H1 (cell line): ENCODE results near the gene VDR. TPM values are rescaled to one million over a fixed set of nuclear protein-coding genes. Genes with fewer than 3 reads are reported as not detected.

ENCODE experiments used
- CTCF ChIA-PET: fragments of 300-600 bp; sonication (Branson Sonifier 250); formaldehyde crosslinking; loops from one replicate; lab custom pipeline; 2021; ENCODE audit not compliant: partially characterized antibody; lab: Charles Lee
- POLR2A ChIA-PET: fragments of 300-600 bp; sonication (Branson Sonifier 250); formaldehyde crosslinking; loops from one replicate; lab custom pipeline; 2021; ENCODE audit warnings: inconsistent platforms; ENCODE audit not compliant: partially characterized antibody; lab: Charles Lee
- DNase-seq, 2 experiments: peaks; one replicate each; pipeline versions ENCODE4 v3.0.0 to v3.0.0-alpha.2; 2010 to 2022; ENCODE audit warnings: low spot score in 2 of 2, low read depth in 1 of 2, mixed read lengths in 1 of 2
- FAIRE-seq: peaks from 2 replicates; lab custom pipeline; 2011; peaks lifted over from hg19 to GRCh38; lab: Jason Lieb, UNC
- H2AFZ ChIP-seq: 2 replicates; pipeline ENCODE4 v1.8.1; 2012; ENCODE audit warnings: low read length, inconsistent platforms
- H2AK5ac ChIP-seq: 2 replicates; pipeline ENCODE4 v1.6.1; 2013; ENCODE audit warnings: low read depth, low read length
- H2BK120ac ChIP-seq: replicated peaks from 2 replicates; pipeline ENCODE3; 2013; ENCODE audit warnings: low read depth, low read length, inconsistent platforms
- H2BK12ac ChIP-seq: 2 replicates; pipeline ENCODE4 v1.6.1; 2013; ENCODE audit warnings: low read depth, low read length
- H2BK15ac ChIP-seq: 2 replicates; pipeline ENCODE4 v1.6.1; 2013; ENCODE audit warnings: low read length
- H2BK20ac ChIP-seq: 2 replicates; pipeline ENCODE4 v1.6.1; 2013; ENCODE audit warnings: low read length
- H2BK5ac ChIP-seq: 2 replicates; pipeline ENCODE4 v1.6.1; 2013; ENCODE audit warnings: low read depth, low read length
- H3K14ac ChIP-seq: 2 replicates; pipeline ENCODE4 v1.6.1; 2013; ENCODE audit warnings: inconsistent platforms; ENCODE audit not compliant: insufficient read length
- H3K18ac ChIP-seq: 2 replicates; pipeline ENCODE4 v1.6.1; 2013; ENCODE audit warnings: low read length; ENCODE audit errors: extremely low read depth
- H3K23ac ChIP-seq: 2 replicates; pipeline ENCODE4 v1.6.1; 2013; ENCODE audit warnings: inconsistent platforms; ENCODE audit not compliant: insufficient read length
- H3K23me2 ChIP-seq: 2 replicates; pipeline ENCODE4 v1.6.1; 2013; ENCODE audit warnings: low read depth, low read length
- H3K27ac ChIP-seq: 2 replicates; pipeline ENCODE4 v1.6.1; 2011; ENCODE audit warnings: low read depth, low read length, inconsistent platforms
- H3K27me3 ChIP-seq, 4 experiments: replicated peaks in 1 of 4; 1 replicate in 1 of 4; 2 replicates in 3 of 4; pipeline versions ENCODE4 v1.6.1 to v1.8.1; 2011 to 2013; ENCODE audit warnings: low read length in 3 of 4, mild to moderate bottlenecking in 3 of 4, inconsistent platforms in 2 of 4, mixed read lengths in 2 of 4, moderate library complexity in 1 of 4; ENCODE audit not compliant: control insufficient read depth in 3 of 4, insufficient read depth in 3 of 4; ENCODE audit errors: extremely low read depth in 1 of 4
- H3K36me3 ChIP-seq, 4 experiments: 2 replicates each; pipeline versions ENCODE4 v1.6.1 to v1.8.1; 2011 to 2013; ENCODE audit warnings: mild to moderate bottlenecking in 4 of 4, low read length in 3 of 4, moderate library complexity in 2 of 4, control low read depth in 1 of 4, inconsistent platforms in 1 of 4; ENCODE audit not compliant: insufficient read depth in 4 of 4, control insufficient read depth in 2 of 4
- H3K4ac ChIP-seq: replicated peaks from 2 replicates; pipeline ENCODE3; 2013; ENCODE audit warnings: low read length, low read depth, mixed read lengths, inconsistent platforms; ENCODE audit not compliant: insufficient read length
- H3K4me1 ChIP-seq, 4 experiments: replicated peaks in 1 of 4; 1 replicate in 1 of 4; 2 replicates in 3 of 4; pipeline versions ENCODE4 v1.6.1 to v1.8.1; 2011 to 2013; ENCODE audit warnings: low read length in 3 of 4, inconsistent platforms in 2 of 4, mixed read lengths in 1 of 4; ENCODE audit not compliant: insufficient read depth in 4 of 4, control insufficient read depth in 3 of 4
- H3K4me2 ChIP-seq, 2 experiments: 2 replicates each; pipeline versions ENCODE4 v1.6.1 to v1.8.1; 2011 to 2013; ENCODE audit warnings: low read depth in 2 of 2, low read length in 2 of 2, control low read depth in 1 of 2, inconsistent platforms in 1 of 2, mild to moderate bottlenecking in 1 of 2; ENCODE audit not compliant: insufficient read depth in 1 of 2
- H3K4me3 ChIP-seq, 4 experiments: fragments of 200-600, 300-600 bp in 1 of 4; sonication (generic), shearing (Covaris generic), sonication (Bioruptor Twin) in 1 of 4; 2 replicates each; pipeline versions ENCODE4 v1.5.1 to v1.8.1; 2011 to 2016; ENCODE audit warnings: low read length in 4 of 4, low read depth in 3 of 4, control low read depth in 2 of 4, inconsistent platforms in 2 of 4, mild to moderate bottlenecking in 2 of 4, mixed read lengths in 1 of 4, moderate library complexity in 1 of 4; ENCODE audit not compliant: insufficient read depth in 2 of 4; ENCODE audit errors: extremely low read depth in 1 of 4
- H3K56ac ChIP-seq: replicated peaks from 2 replicates; pipeline ENCODE3; 2013; ENCODE audit warnings: low read depth, mild to moderate bottlenecking, mixed read lengths, low read length, inconsistent platforms; ENCODE audit not compliant: insufficient read length
- H3K79me1 ChIP-seq: 2 replicates; pipeline ENCODE4 v1.6.1; 2013; ENCODE audit warnings: low read depth, low read length, control low read depth
- H3K79me2 ChIP-seq, 2 experiments: 2 replicates each; pipeline versions ENCODE4 v1.6.1 to v1.8.1; 2012 to 2013; ENCODE audit warnings: low read length in 2 of 2, mild to moderate bottlenecking in 2 of 2, inconsistent platforms in 1 of 2; ENCODE audit not compliant: insufficient read depth in 2 of 2, control insufficient read depth in 1 of 2
- H3K9ac ChIP-seq, 4 experiments: replicated peaks in 1 of 4; 1 replicate in 1 of 4; 2 replicates in 3 of 4; pipeline versions ENCODE4 v1.6.1 to v1.8.1; 2011 to 2013; ENCODE audit warnings: low read depth in 3 of 4, low read length in 3 of 4, control low read depth in 2 of 4, mild to moderate bottlenecking in 2 of 4, moderate library complexity in 2 of 4, inconsistent platforms in 1 of 4; ENCODE audit errors: extremely low read depth in 1 of 4
- H3K9me3 ChIP-seq, 2 experiments: 2 replicates each; pipeline versions ENCODE4 v1.6.1 to v1.8.1; 2012 to 2013; ENCODE audit warnings: mild to moderate bottlenecking in 2 of 2, moderate library complexity in 2 of 2, control low read depth in 1 of 2, inconsistent platforms in 1 of 2, low read depth in 1 of 2, low read length in 1 of 2, mixed read lengths in 1 of 2; ENCODE audit not compliant: insufficient read depth in 2 of 2
- H4K20me1 ChIP-seq, 2 experiments: replicated peaks in 1 of 2; 2 replicates each; pipeline versions ENCODE3 to v1.8.1; 2011 to 2013; ENCODE audit warnings: inconsistent platforms in 2 of 2, low read length in 2 of 2, mild to moderate bottlenecking in 1 of 2; ENCODE audit not compliant: insufficient read depth in 2 of 2, control insufficient read depth in 1 of 2
- H4K5ac ChIP-seq: 2 replicates; pipeline ENCODE4 v1.6.1; 2013; ENCODE audit warnings: low read length, low read depth, mixed read lengths, inconsistent platforms; ENCODE audit not compliant: insufficient read length
- H4K8ac ChIP-seq: 2 replicates; pipeline ENCODE4 v1.8.0; 2013; ENCODE audit warnings: mild to moderate bottlenecking, moderate library complexity, low read length, inconsistent platforms; ENCODE audit not compliant: insufficient read depth; ENCODE audit errors: extremely low read depth
- H4K91ac ChIP-seq: replicated peaks from 2 replicates; pipeline ENCODE3; 2013; ENCODE audit warnings: low read length, mixed read lengths, inconsistent platforms; ENCODE audit not compliant: insufficient read length
- CEBPB ChIP-seq: IDR thresholded peaks from 2 replicates; pipeline ENCODE4 v1.6.1; 2012; ENCODE audit warnings: low read depth, low read length
- CTBP2 ChIP-seq: IDR thresholded peaks from 2 replicates; pipeline ENCODE4 v1.7.0; 2011; ENCODE audit warnings: borderline replicate concordance, mild to moderate bottlenecking, moderate library complexity, mixed read lengths, low read length; ENCODE audit not compliant: insufficient read depth, insufficient read length
- EGR1 ChIP-seq: IDR thresholded peaks from 2 replicates; pipeline ENCODE4 v1.6.1; 2011; ENCODE audit warnings: low read depth, low read length, borderline replicate concordance
- PHF8 ChIP-seq: fragments of 200-600 bp; sonication (generic); conservative IDR thresholded peaks from 2 replicates; pipeline ENCODE4 v1.7.1; 2012; ENCODE audit warnings: low read depth, mild to moderate bottlenecking, inconsistent platforms, low read length, moderate library complexity
- SIN3A ChIP-seq, 2 experiments: IDR thresholded peaks in 1 of 2; conservative IDR thresholded peaks in 1 of 2; 2 replicates each; pipeline ENCODE4 v1.6.1; 2011 to 2012; ENCODE audit warnings: low read length in 2 of 2, improper control_type of control experiment in 1 of 2, low read depth in 1 of 2, mild to moderate bottlenecking in 1 of 2
- SP1 ChIP-seq: IDR thresholded peaks from 2 replicates; pipeline ENCODE4 v1.6.1; 2011; ENCODE audit warnings: low read depth, low read length
- TEAD4 ChIP-seq: IDR thresholded peaks from 2 replicates; pipeline ENCODE4 v1.6.1; 2012; ENCODE audit warnings: low read depth, low read length, inconsistent platforms, mixed read lengths
- ZNF274 ChIP-seq: IDR thresholded peaks from 2 replicates; pipeline ENCODE4 v1.7.0; 2012; ENCODE audit warnings: low read length, borderline replicate concordance; ENCODE audit errors: extremely low read depth
- WGBS, 2 experiments: shearing (Covaris generic) in 1 of 2; methylation state at CpG; one replicate each; pipeline versions ENCODE4 v1.1.6 to v1.1.7; 2013 to 2015; ENCODE audit warnings: low lambda C conversion rate in 2 of 2, mixed read lengths in 2 of 2, inconsistent platforms in 1 of 2, low coverage in 1 of 2, missing lambda C conversion rate in 1 of 2; ENCODE audit not compliant: insufficient replicate concordance in 2 of 2, insufficient coverage in 1 of 2, insufficient read length in 1 of 2; ENCODE audit errors: extremely low coverage in 1 of 2, missing lambda C conversion rate in 1 of 2; 5-methylcytosine and 5-hydroxymethylcytosine counted together
- polyA plus RNA-seq, 7 experiments: library from polyadenylated mRNA; depleted of rRNA in 3 of 7; stranded (reverse) in 5 of 7; unstranded in 2 of 7; fragments of >200 nt in 5 of 7; fragments of 200-250 nt in 2 of 7; gene quantifications; 1 replicate in 5 of 7; 2 replicates in 1 of 7; 4 replicates in 1 of 7; pipeline versions ENCODE4 v1.2.1 to v1.2.3, GENCODE V29; 2011 to 2013; ENCODE audit warnings: missing spikeins in 2 of 7, mixed read lengths in 2 of 7
- total RNA-seq: library from RNA; stranded (reverse); fragmentation: NEBNext Ultra II Directional; extraction: Animal tissue kit (Norgen Biotek cat#: 25700); gene quantifications from 2 replicates; pipeline ENCODE4 v1.2.1, GENCODE V29; 2021
- TF ChIP-seq, protein P1 (sequence below), 3 experiments: IDR thresholded peaks; 1 replicate in 2 of 3; 2 replicates in 1 of 3; pipeline versions ENCODE4 v1.5.1 to v1.6.1; 2011; ENCODE audit warnings: low read length in 3 of 3, mild to moderate bottlenecking in 3 of 3, inconsistent platforms in 2 of 3, low read depth in 1 of 3, moderate library complexity in 1 of 3; ENCODE audit not compliant: insufficient read depth in 1 of 3; ENCODE audit errors: control extremely low read depth in 1 of 3

VDR gene
- total and polyA plus RNA-seq, 2 of the 8 experiments (the other 6 are each of a cell fraction or from before 2014, with no cell fraction given): 0.44 to 0.65 TPM

DNA sequence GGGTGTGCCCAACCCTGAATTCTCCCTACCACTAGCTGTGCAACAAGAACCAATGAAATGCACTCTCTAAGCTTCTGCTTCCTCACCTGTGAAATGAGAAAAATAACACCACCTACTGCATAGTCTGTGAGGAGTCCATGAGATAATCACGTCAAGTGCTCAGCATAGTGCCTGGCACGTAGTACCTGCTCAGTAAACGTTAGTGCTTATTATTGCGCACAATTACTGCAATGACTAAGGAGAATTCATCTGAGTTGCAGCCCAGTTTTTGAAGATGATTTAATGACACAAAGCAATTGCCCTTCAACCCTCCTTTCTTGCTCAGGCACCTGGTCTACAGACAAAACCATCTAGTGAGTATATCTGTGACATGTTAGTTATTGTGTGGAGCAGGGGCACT lies 8.8 kb downstream of the VDR start:
- CTCF ChIA-PET: interaction anchor here (0.6 to 3.1 kb wide), 8 partner anchors 9 to 269 kb away, joined by 3 to 20 read pairs (median 4); partner anchors contain the start of gene VDR
- Histone ChIP-seq H3K23me2 (no peaks in the 10 kb centered on the region), H3K14ac (no peak overlapping the region), H3K27me3 (peaks cover 0 to 7% (median 3%) of the 10 kb centered on the region in 4 experiments; a peak in 3 of 7 replicates), H3K4me1 (no peaks in the 10 kb centered on the region), H2BK120ac (no peak overlapping the region), H4K8ac (peak overlapping the region; percentile 72; the same call in 1 of the 2 replicates), H3K9ac (no peak overlapping the region), H3K18ac (no peak overlapping the region), H2BK5ac (no peak overlapping the region), H4K20me1 (no peaks in the 10 kb centered on the region), H3K4me2 (no peak overlapping the region), H3K36me3 (no peaks in the 10 kb centered on the region), H2AK5ac (no peak overlapping the region), H3K27ac (no peak overlapping the region), H3K79me2 (no peaks in the 10 kb centered on the region), H3K79me1 (no peaks in the 10 kb centered on the region), H2BK15ac (no peak overlapping the region), H2AFZ (no peak overlapping the region), H2BK12ac (no peak overlapping the region), H3K4me3 (no peak overlapping the region), H3K4ac (no peak overlapping the region), H2BK20ac (no peak overlapping the region), H4K91ac (no peak overlapping the region), H3K23ac (no peak overlapping the region), H4K5ac (no peak overlapping the region), H3K56ac (no peak overlapping the region), H3K9me3 (no peaks in the 10 kb centered on the region)
- POLR2A ChIA-PET: interaction anchor here (0.9 to 1.8 kb wide), 3 partner anchors 9 to 11 kb away, joined by 3 to 6 read pairs (median 5); no protein-coding TSS in a partner anchor
- DNase-seq (no peak), FAIRE-seq (no peak)
- 96% methylated on average over 4 of the region's 4 CpGs; no CpG with 5 or more reads in 1 of the 2 experiments for WGBS, 2 experiments
- TF ChIP-seq SIN3A (conservative IDR thresholded peaks at IDR 0.05 in 1 of 2, IDR thresholded peaks at IDR 0.05 in 1 of 2; ENCODE audit: low read depth in 1 of 2, low read length in 2 of 2) (no peak), EGR1 (no peak), PHF8 (no peak), CTBP2 (no peak), CEBPB (no peak), ZNF274 (no peak), TEAD4 (no peak), SP1 (no peak)
- TF ChIP-seq, protein P1, sequence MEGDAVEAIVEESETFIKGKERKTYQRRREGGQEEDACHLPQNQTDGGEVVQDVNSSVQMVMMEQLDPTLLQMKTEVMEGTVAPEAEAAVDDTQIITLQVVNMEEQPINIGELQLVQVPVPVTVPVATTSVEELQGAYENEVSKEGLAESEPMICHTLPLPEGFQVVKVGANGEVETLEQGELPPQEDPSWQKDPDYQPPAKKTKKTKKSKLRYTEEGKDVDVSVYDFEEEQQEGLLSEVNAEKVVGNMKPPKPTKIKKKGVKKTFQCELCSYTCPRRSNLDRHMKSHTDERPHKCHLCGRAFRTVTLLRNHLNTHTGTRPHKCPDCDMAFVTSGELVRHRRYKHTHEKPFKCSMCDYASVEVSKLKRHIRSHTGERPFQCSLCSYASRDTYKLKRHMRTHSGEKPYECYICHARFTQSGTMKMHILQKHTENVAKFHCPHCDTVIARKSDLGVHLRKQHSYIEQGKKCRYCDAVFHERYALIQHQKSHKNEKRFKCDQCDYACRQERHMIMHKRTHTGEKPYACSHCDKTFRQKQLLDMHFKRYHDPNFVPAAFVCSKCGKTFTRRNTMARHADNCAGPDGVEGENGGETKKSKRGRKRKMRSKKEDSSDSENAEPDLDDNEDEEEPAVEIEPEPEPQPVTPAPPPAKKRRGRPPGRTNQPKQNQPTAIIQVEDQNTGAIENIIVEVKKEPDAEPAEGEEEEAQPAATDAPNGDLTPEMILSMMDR (IDR thresholded peaks at IDR 0.05; ENCODE audit: control extremely low read depth in 1 of 3, insufficient read depth in 1 of 3, low read depth in 1 of 3, low read length in 3 of 3): no peak
